ENCODE data around the gene ATXN10. TPM values are rescaled to one million over a fixed set of nuclear protein-coding genes. Genes with fewer than 3 reads are reported as not detected.

Gene ATXN10
- total and polyA plus RNA-seq, 2 of the 8 experiments (the other 6 are each of a cell fraction or from before 2014, with no cell fraction given) = 134 to 210 TPM

GRCh38 chr22:45802054-45802453 is 130.4 kb downstream of the ATXN10 start (continued):
- TF ChIP-seq NANOG (IDR thresholded peaks at IDR 0.05; ENCODE audit: insufficient read depth, low read depth, low read length, poor library complexity, severe bottlenecking) = no peak
- TF ChIP-seq ZNF274 (IDR thresholded peaks at IDR 0.05; ENCODE audit: borderline replicate concordance, extremely low read depth, low read length) = no peak
- TF ChIP-seq CBX8 (IDR thresholded peaks at IDR 0.05; ENCODE audit: borderline replicate concordance, low read depth, low read length) = no peak

All from H1 (cell line).